Fibroblast of villous mesenchyme (primary cell): ENCODE data around the gene SIM1. TPM values are rescaled to one million over a fixed set of nuclear protein-coding genes. Genes with fewer than 3 reads are reported as not detected.

Source experiments
- DNase-seq: peaks from one replicate; pipeline ENCODE4 v3.0.0-alpha.2; 2010; ENCODE audit warnings: low read depth
- H3K4me3 ChIP-seq: 2 replicates; pipeline ENCODE4 v1.5.1; 2011; ENCODE audit warnings: low read depth, mild to moderate bottlenecking, low read length
- total RNA-seq: library from RNA; depleted of rRNA; stranded (reverse); fragments of >200 nt; gene quantifications from 2 replicates; pipeline ENCODE4 v1.2.3, GENCODE V29; 2012
- TF ChIP-seq, protein P1 (sequence below): IDR thresholded peaks from 2 replicates; pipeline ENCODE4 v1.5.1; 2012; ENCODE audit warnings: low read depth, mild to moderate bottlenecking, low read length; ENCODE audit not compliant: insufficient read depth

The SIM1 gene
- total RNA-seq, 1 donor, result not detected

DNA sequence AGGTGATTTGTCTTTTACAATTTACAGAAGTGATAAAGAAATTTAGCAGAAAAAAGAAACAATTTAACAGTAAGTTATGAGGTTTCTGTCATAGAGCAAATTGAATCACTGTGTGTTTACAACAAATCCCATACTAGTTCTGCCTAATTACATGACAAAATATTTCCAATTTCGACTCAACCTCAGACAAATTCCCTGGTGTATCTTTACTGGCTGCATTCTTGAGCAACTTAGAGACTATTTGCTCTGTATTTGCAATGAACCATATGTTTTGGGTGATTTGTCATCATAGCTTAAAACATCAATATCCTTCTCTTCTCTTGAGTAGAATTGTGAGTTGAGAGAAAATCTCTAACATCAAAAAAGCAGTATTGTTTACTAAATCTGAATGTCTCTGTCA lies 128.7 kb downstream of the SIM1 start:
- DNase-seq, result no peak
- TF ChIP-seq, protein P1, sequence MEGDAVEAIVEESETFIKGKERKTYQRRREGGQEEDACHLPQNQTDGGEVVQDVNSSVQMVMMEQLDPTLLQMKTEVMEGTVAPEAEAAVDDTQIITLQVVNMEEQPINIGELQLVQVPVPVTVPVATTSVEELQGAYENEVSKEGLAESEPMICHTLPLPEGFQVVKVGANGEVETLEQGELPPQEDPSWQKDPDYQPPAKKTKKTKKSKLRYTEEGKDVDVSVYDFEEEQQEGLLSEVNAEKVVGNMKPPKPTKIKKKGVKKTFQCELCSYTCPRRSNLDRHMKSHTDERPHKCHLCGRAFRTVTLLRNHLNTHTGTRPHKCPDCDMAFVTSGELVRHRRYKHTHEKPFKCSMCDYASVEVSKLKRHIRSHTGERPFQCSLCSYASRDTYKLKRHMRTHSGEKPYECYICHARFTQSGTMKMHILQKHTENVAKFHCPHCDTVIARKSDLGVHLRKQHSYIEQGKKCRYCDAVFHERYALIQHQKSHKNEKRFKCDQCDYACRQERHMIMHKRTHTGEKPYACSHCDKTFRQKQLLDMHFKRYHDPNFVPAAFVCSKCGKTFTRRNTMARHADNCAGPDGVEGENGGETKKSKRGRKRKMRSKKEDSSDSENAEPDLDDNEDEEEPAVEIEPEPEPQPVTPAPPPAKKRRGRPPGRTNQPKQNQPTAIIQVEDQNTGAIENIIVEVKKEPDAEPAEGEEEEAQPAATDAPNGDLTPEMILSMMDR, result no peak
- H3K4me3 ChIP-seq, result no peak overlapping the region
